HEK293T (cell line): ENCODE data around the gene FOXO1.

Source experiments
- CTCF ChIA-PET: fragments of 350-600 bp; formaldehyde crosslinking; extraction: SDS; loops from one replicate; lab custom pipeline; 2021; ENCODE audit warnings: antibody characterized with exemption, inconsistent platforms; lab: Yijun Ruan, JAX
- POLR2A ChIA-PET: fragments of 350-600 bp; formaldehyde crosslinking; extraction: SDS; loops from one replicate; lab custom pipeline; 2020; ENCODE audit warnings: antibody characterized with exemption, inconsistent platforms; lab: Yijun Ruan, JAX
- DNase-seq: peaks from one replicate; pipeline ENCODE4 v3.0.0; 2012; ENCODE audit warnings: mixed read lengths; ENCODE audit errors: extremely low spot score
- ARNT ChIP-seq: fragments of 450-650 bp; IDR thresholded peaks from 2 replicates; pipeline ENCODE4 v1.6.1; 2017; ENCODE audit warnings: mild to moderate bottlenecking
- BHLHE40 ChIP-seq: fragments of 450-650 bp; IDR thresholded peaks from 2 replicates; pipeline ENCODE4 v1.6.1; 2016; ENCODE audit warnings: mild to moderate bottlenecking, moderate library complexity, borderline replicate concordance
- CTBP1 ChIP-seq: fragments of 450-650 bp; IDR thresholded peaks from 2 replicates; pipeline ENCODE4 v1.6.1; 2016; ENCODE audit warnings: borderline replicate concordance
- ELF4 ChIP-seq: fragments of 450-650 bp; IDR thresholded peaks from 2 replicates; pipeline ENCODE4 v1.6.1; 2017; ENCODE audit warnings: antibody characterized with exemption
- FOXA1 ChIP-seq: fragments of 450-650 bp; IDR thresholded peaks from 2 replicates; pipeline ENCODE4 v1.6.1; 2016; ENCODE audit warnings: mild to moderate bottlenecking
- FOXK2 ChIP-seq: fragments of 450-650 bp; IDR thresholded peaks from 2 replicates; pipeline ENCODE4 v1.6.1; 2016; ENCODE audit warnings: mild to moderate bottlenecking
- FOXM1 ChIP-seq: fragments of 450-650 bp; IDR thresholded peaks from 2 replicates; pipeline ENCODE4 v1.6.1; 2017; ENCODE audit warnings: mild to moderate bottlenecking, borderline replicate concordance
- HDGF ChIP-seq: fragments of 450-650 bp; IDR thresholded peaks from 2 replicates; pipeline ENCODE4 v1.6.1; 2017; ENCODE audit warnings: antibody characterized with exemption, borderline replicate concordance
- L3MBTL2 ChIP-seq: fragments of 450-650 bp; conservative IDR thresholded peaks from 2 replicates; pipeline ENCODE4 v1.6.1; 2016; ENCODE audit warnings: mild to moderate bottlenecking
- LEF1 ChIP-seq: fragments of 450-650 bp; IDR thresholded peaks from 2 replicates; pipeline ENCODE4 v1.6.1; 2017; ENCODE audit warnings: mild to moderate bottlenecking, borderline replicate concordance
- NFRKB ChIP-seq: fragments of 450-650 bp; IDR thresholded peaks from 2 replicates; pipeline ENCODE4 v1.6.1; 2016; ENCODE audit warnings: mild to moderate bottlenecking, moderate library complexity
- PKNOX1 ChIP-seq: fragments of 450-650 bp; IDR thresholded peaks from 2 replicates; pipeline ENCODE4 v1.6.1; 2016
- SP1 ChIP-seq: fragments of 450-650 bp; IDR thresholded peaks from 2 replicates; pipeline ENCODE4 v1.6.1; 2017
- SUZ12 ChIP-seq: fragments of 450-650 bp; IDR thresholded peaks from 2 replicates; pipeline ENCODE4 v1.6.1; 2016; ENCODE audit warnings: mild to moderate bottlenecking
- TARDBP ChIP-seq: fragments of 450-650 bp; IDR thresholded peaks from 2 replicates; pipeline ENCODE4 v1.6.1; 2016
- ZNF384 ChIP-seq: fragments of 450-650 bp; IDR thresholded peaks from 2 replicates; pipeline ENCODE4 v1.6.1; 2016

FOXO1 gene

DNA sequence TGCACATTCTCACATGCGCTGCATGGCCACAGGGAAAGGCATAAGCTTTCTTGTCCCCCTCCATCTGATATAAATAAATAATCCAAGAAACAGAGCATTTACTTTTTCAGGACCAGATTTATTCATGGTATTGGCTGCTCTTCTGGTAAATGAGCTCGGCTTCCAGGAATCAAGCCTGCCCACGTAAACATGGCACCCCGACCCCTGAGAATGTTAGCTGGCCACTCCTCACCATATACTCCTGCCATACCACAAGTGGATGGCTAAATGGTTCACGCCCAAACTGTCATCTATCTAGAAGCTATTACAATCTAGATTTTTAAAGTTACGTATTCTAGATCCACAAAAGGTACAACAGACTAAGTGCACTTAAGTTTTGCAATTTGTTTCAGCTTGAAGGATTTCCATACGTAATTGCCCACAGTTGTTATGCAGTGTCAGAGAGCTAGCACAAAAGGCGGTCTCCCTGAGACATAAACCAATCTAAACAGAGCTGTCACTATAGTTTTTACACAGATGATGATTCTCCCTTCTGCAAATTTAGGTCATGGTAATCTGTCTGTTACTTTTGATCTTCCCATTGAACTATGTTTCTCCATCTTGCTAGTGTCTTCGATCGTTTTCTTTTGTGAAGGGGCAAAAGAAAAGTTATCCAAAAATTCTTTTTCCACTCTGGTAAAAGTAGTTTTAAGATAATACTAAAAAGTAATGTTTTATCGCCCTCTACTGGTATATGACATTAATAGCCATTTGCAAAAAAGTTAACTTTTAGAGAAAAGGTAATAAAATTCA is 16.2 kb upstream of the FOXO1 start:
- ChIA-PET CTCF (interaction anchor here (0.5 to 1.1 kb wide), 7 partner anchors 14 to 1017 kb away, joined by 3 to 4 read pairs (median 3); no protein-coding TSS in a partner anchor), POLR2A (interaction anchor here (0.6 kb wide), 1 partner anchor 17 kb away, joined by 3 read pairs; no protein-coding TSS in a partner anchor)
- no peak for DNase-seq
- TF ChIP-seq PKNOX1 = no peak

GRCh38 chr13:40681341-40682146 is 15.1 kb upstream of the FOXO1 start:
- POLR2A ChIA-PET = no interaction called here
- CTCF ChIA-PET = interaction anchor here (0.7 to 1.5 kb wide), 3 partner anchors 309 to 739 kb away, joined by 3 to 4 read pairs (median 3); no protein-coding TSS in a partner anchor
- DNase-seq = no peak
- no peak for TF ChIP-seq SP1
- no peak for TF ChIP-seq CTBP1
- TF ChIP-seq SUZ12 = no peak
- no peak for TF ChIP-seq L3MBTL2
- no peak for TF ChIP-seq FOXK2
- no peak for TF ChIP-seq ZNF384

DNA sequence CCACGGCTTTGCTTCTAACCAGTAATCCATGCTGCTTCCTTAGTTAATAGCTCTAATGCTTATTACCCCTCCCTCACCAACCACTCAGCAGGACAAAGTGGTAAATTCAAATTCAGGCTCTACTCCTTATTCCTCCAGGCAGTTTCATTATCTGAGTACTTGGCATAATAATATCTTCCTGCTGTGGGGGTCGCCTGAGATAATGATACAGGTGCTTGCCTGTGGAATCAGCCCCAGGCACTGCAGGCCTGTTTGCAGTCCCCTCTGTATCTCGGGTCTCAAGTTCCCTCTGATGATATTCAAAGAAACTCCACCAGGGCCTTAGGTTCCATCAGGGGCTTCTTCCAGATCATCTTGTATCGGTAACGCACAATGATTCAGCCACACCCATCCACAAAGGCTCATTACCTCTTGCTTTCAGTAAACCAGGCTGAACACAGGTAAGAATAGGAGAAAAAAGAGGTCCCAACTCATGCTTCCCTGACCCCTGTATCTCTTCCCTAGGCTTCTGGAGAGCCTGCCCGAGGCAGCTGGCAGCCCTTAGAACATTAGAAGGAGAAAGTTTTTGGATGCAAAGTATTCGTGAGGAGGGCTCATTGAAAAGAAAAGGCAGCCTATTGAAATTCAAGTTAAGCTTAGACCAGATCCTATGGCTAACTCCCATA is 14.3 kb upstream of the FOXO1 start:
- ChIA-PET CTCF (interaction anchor here (0.7 to 1.5 kb wide), 2 partner anchors 612 to 994 kb away, joined by 3 to 4 read pairs; no protein-coding TSS in a partner anchor), POLR2A (no interaction called here)
- no peak for TF ChIP-seq NFRKB
- TF ChIP-seq ARNT = no peak
- no peak for TF ChIP-seq TARDBP
- no peak for TF ChIP-seq LEF1
- TF ChIP-seq ZNF384 = no peak
- no peak for TF ChIP-seq FOXA1
- TF ChIP-seq BHLHE40 = no peak
- TF ChIP-seq CTBP1 = no peak
- TF ChIP-seq PKNOX1 = no peak
- no peak for TF ChIP-seq SUZ12
- TF ChIP-seq SP1 = no peak
- TF ChIP-seq HDGF = no peak
- TF ChIP-seq FOXK2 = no peak
- TF ChIP-seq FOXM1 = no peak
- DNase-seq = no peak

GRCh38 chr13:40679480-40679985 is 13.1 kb upstream of the FOXO1 start:
- POLR2A ChIA-PET = no interaction called here
- DNase-seq = no peak
- TF ChIP-seq ARNT (no peak), CTBP1 (no peak), SUZ12 (no peak), PKNOX1 (no peak), BHLHE40 (no peak), ELF4 (no peak), HDGF (no peak), FOXA1 (no peak)
- CTCF ChIA-PET = no interaction called here

DNA sequence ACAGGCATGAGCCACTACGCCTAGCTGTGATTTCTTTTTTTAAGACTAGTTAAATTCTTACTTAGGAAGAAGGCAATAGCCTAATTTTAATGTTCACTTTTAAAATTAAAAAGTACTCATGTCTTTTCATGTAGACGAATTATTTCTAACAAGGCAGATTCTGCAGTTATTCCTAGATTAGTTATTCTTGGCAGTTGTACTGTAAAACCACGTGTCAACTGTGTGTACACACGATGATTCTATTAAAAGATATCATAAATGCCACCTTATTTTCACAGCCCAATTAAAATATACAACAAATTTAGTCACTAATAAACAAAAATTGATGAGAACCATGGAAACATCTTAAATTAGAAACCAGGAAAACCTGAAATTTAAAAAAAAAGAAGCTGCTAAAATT is 10.6 kb upstream of the FOXO1 start:
- CTCF ChIA-PET = interaction anchor here (1.4 kb wide), 1 partner anchor 9 kb away, joined by 5 read pairs; no protein-coding TSS in a partner anchor
- POLR2A ChIA-PET = no interaction called here
- no peak for DNase-seq
- TF ChIP-seq TARDBP = no peak
- TF ChIP-seq FOXA1 = no peak
- TF ChIP-seq BHLHE40 = no peak
- no peak for TF ChIP-seq PKNOX1
- no peak for TF ChIP-seq FOXK2
- no peak for TF ChIP-seq SP1
- TF ChIP-seq HDGF = no peak
- TF ChIP-seq L3MBTL2 = no peak
- no peak for TF ChIP-seq SUZ12
- TF ChIP-seq CTBP1 = no peak
- TF ChIP-seq FOXM1 = no peak
- no peak for TF ChIP-seq LEF1
- TF ChIP-seq ARNT = no peak
- TF ChIP-seq ZNF384 = no peak
- TF ChIP-seq NFRKB = no peak
- TF ChIP-seq ELF4 = no peak
